Mucosa of descending colon (tissue), 3 donors: Measurements from ENCODE around the gene STING1. TPM values are rescaled to one million over a fixed set of nuclear protein-coding genes. Genes with fewer than 3 reads are reported as not detected.
A peak's percentile ranks its signal among the peaks of the same experiment; 100 is the strongest.
"Not testable (repeated sequence)": the region's sequence is repeated elsewhere in the genome, so short reads cannot be mapped to it uniquely, and the experiment has no call there.

Experiments
- ATAC-seq: fragments of 200-7000 bp; cut with Tn5 transposase; one replicate; pipeline ENCODE4 v1.9.1; 2020; ENCODE audit warnings: mild to moderate bottlenecking, moderate library complexity
- DNase-seq, 3 donors: peaks; one replicate each; pipeline ENCODE4 v3.0.0-alpha.2; 2020
- H3K36me3 ChIP-seq: fragments of 200-600 bp; one replicate; pipeline ENCODE4 v1.8.0; 2021; ENCODE audit warnings: low read depth, mild to moderate bottlenecking
- H3K4me1 ChIP-seq: fragments of 200-600 bp; one replicate; pipeline ENCODE4 v1.8.0; 2021; ENCODE audit warnings: low read depth, mild to moderate bottlenecking
- H3K4me3 ChIP-seq: fragments of 200-600 bp; one replicate; pipeline ENCODE4 v1.8.0; 2021; ENCODE audit warnings: mild to moderate bottlenecking
- H3K9me3 ChIP-seq: fragments of 200-600 bp; one replicate; pipeline ENCODE4 v1.8.0; 2021; ENCODE audit warnings: mild to moderate bottlenecking
- intact Hi-C, 2 donors: fragments of 100-400 bp; cut with DNase I in 1 of 2; cut with micrococcal nuclease in 1 of 2; formaldehyde crosslinking; loops; one replicate each; pipeline versions ENCODE4 v1.11.0 to v1.11.1; 2022; cut with DNase I, micrococcal nuclease
- long read RNA-seq, 2 donors: library from polyadenylated mRNA; unstranded; transcript quantifications; one replicate each; pipeline ENCODE4 v2.0.0, GENCODE V29; 2019 to 2021
- total RNA-seq, 3 donors: library from RNA; stranded (reverse); fragmentation: NEBNext Ultra II Directional in 2 of 3; extraction: Animal tissue kit (Norgen Biotek cat#: 25700) in 2 of 3; gene quantifications; one replicate each; pipeline versions ENCODE4 v1.2.1 to v1.2.4, GENCODE V29; 2021 to 2023
- TF ChIP-seq, protein P1 (sequence below): fragments of 200-600 bp; IDR thresholded peaks from one replicate; pipeline ENCODE4 v1.8.0; 2022; ENCODE audit warnings: antibody characterized with exemption, mild to moderate bottlenecking
- donor health status: DM: no; HTN: no; CAD: no; lungs with moderate emphysema.
- donor health status: DM: no; HTN: no; CAD: no.
- donor health status: DM: no; HTN: yes; CAD: no.

Gene STING1
- total RNA-seq, result 10 to 100 TPM; 27.0 to 63.3 (median 31.1) TPM
- long read RNA-seq, donor 1, transcript TMEM173-201 (8 exons, 1,771 nt), result major isoform, 14 of 35 reads
- long read RNA-seq, donor 1, partial matches to known transcripts, result 11 of 35 reads
- long read RNA-seq, donor 1, other reads (novel, unspliced or antisense), result 9 of 35 reads
- long read RNA-seq, donor 2, transcript TMEM173-201 (8 exons, 1,771 nt), result major isoform, 32 of 61 reads
- long read RNA-seq, donor 2, partial matches to known transcripts, result 17 of 61 reads
- long read RNA-seq, donor 2, other reads (novel, unspliced or antisense), result 11 of 61 reads

DNA sequence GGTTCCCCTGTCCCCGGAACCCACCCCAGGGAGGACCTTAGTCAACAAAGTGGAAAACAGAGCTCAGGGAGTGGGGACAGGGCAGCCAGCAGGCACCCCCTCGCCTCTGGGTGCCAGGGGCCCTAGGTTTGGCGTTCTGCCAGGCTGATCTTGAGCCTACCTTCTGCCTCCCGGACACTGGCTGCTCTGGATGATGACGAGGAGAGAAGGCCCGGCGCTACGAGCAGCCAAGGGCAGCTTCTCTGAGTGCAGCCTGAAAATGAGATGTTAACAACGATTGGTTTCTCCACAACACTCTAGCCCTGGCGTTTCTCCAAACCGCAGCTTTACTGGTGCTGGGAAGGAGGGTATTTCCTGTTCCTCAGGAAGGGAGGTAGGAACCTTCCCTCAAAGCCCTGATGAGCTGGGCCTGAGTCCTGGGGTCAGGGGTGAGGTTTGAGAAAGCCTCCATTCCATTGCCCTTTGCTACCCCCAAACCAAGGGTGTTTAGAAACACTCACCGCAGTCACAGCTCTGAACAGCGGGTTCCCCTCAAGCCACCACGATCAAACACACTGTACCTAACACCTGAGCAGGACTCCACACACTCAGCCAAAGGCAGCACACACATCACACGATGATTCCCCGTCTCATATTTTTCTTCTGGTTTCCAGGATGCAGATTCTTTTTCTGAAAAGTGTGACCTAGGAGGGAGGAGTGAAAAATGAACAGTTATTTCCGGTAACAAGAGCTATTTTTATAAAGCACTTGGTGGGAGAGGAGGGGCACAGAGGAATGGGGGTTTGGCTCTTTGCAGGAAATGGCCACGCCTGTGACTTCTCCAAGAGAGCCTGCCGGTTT lies at the start of gene STING1:
TSS of gene STING1 (minus strand) at position 709 of the 840 bp plus-strand sequence. CDS start 1,054 bp downstream, outside the sequence.
- peak; percentile 84 to 92 (median 86) for DNase-seq
- Histone ChIP-seq H3K36me3 (no peaks in the 10 kb centered on the region), H3K9me3 (no peaks in the 10 kb centered on the region), H3K4me3 (no peak within 1 kb of the TSS), H3K4me1 (peaks cover 15% of the 10 kb centered on the region)
- TF ChIP-seq, protein P1, sequence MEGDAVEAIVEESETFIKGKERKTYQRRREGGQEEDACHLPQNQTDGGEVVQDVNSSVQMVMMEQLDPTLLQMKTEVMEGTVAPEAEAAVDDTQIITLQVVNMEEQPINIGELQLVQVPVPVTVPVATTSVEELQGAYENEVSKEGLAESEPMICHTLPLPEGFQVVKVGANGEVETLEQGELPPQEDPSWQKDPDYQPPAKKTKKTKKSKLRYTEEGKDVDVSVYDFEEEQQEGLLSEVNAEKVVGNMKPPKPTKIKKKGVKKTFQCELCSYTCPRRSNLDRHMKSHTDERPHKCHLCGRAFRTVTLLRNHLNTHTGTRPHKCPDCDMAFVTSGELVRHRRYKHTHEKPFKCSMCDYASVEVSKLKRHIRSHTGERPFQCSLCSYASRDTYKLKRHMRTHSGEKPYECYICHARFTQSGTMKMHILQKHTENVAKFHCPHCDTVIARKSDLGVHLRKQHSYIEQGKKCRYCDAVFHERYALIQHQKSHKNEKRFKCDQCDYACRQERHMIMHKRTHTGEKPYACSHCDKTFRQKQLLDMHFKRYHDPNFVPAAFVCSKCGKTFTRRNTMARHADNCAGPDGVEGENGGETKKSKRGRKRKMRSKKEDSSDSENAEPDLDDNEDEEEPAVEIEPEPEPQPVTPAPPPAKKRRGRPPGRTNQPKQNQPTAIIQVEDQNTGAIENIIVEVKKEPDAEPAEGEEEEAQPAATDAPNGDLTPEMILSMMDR, result no peak
- ATAC-seq, result peak; percentile 84
- intact Hi-C loops, result no loop called here

DNA sequence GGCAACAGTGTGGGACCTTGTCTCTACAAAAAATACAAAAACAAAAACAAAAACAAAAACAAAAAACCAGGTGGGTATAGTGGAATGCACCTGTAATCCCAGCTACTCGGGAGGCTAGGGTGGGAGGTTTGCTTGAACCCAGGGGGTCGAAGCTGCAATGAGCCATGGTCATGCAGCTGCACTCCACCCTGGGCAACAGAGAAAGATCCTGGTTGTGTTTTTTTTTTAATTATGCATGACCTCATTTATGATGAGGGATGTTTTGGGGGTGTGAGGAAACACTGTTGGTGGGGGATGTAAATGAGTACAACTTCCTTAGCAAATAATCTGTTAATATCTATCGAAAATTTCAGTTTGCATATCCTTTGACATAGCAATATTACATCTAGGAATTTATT lies 49.2 kb upstream of the STING1 start:
- intact Hi-C loops, result no loop called here
- Histone ChIP-seq H3K36me3 (no peaks in the 10 kb centered on the region), H3K4me3 (no peak overlapping the region), H3K4me1 (no peaks in the 10 kb centered on the region), H3K9me3 (no peaks in the 10 kb centered on the region)
- TF ChIP-seq, protein P1, result no peak
- no peak for ATAC-seq
- DNase-seq, result no peak

DNA sequence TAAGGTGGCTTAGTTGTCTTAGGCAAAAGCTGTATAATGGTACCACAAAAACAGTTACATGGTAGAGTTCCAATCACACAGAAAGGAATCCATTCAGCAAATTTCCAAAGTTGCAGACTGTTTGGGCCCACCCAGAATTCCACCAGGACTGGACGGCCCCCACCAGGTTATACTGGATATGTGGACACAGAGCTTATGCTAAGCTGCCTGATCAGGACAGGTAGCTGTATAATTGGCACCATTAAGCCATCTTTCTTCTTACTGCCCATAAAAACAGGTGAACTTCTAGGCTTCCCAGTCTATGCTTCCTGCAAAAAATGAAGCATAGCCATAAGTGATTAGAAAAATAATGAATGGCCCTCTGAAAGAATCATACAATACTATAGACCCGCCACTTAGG lies 47.5 kb upstream of the STING1 start:
- intact Hi-C loops, H3K4me1 ChIP-seq, ATAC-seq, H3K9me3 ChIP-seq, DNase-seq, H3K4me3 ChIP-seq, H3K36me3 ChIP-seq: not testable (repeated sequence)

DNA sequence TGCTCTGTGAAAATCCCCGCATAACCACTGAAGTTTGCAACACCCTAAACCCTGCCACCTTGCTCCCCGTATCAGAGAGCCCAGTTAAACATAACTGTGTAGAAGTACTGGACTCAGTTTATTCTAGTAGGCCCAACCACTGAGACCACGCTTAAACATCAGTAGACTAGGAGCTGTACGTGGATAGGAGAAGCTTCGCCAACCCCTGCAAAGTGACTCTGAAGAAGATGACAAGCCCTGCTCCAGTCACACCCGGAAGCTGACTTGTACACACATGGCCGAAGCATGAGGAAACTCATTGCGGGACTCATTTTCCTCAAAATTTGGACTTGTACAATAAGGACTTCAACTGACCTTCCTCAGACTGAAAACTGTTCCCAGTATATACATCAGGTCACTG lies 46.1 kb upstream of the STING1 start:
- intact Hi-C loops, ATAC-seq, H3K4me3 ChIP-seq, DNase-seq, H3K36me3 ChIP-seq, H3K9me3 ChIP-seq: not testable (repeated sequence)
- peaks cover 14% of the 10 kb centered on the region for H3K4me1 ChIP-seq

DNA sequence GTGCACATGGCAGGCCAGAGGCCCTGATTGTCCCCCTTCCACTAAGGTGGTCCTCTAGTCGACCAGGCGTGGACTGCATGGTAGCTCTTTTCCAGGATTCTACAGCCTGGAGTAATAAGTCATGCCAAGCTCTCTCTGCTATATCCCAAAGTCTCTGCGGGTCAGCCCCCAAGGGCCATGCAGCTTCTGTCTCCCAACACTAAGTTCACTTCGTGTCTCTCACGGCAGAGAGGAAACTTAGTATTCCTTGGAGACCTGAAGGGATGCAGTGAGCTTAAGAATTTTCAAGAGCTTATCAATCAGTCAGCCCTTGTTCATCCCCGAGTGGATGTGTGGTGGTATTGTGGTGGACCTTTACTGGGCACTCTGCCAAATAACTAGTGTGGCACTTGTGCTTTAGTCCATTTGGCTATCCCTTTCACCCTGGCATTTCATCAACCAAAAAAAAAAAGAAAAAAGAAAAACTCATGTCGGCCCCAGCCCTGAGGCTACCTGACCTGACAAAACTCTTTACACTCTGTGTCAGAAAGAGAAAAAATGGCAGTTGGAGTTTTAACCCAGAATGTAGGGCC lies 45.4 kb upstream of the STING1 start:
- H3K4me1 ChIP-seq, result peaks cover 19% of the 10 kb centered on the region
- intact Hi-C loops, DNase-seq, ATAC-seq, H3K36me3 ChIP-seq, H3K4me3 ChIP-seq, H3K9me3 ChIP-seq: not testable (repeated sequence)

DNA sequence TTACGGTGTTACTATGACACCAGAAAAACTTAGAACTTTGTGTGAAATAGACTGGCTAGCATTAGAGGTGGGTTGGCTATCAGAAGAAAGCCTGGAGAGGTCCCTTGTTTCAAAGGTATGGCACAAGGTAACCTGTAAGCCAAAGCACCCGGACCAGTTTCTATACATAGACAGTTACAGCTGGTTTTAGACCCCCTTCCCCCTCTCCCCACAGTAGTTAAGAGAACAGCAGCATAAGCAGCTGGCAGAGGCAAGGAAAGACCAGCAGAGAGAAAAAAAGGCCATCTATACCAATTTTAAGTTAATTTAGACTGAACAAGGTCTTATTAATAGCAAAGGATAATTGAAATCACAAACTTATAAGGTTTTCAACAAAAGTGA lies 44.5 kb upstream of the STING1 start:
- intact Hi-C loops, result not testable (repeated sequence)

DNA sequence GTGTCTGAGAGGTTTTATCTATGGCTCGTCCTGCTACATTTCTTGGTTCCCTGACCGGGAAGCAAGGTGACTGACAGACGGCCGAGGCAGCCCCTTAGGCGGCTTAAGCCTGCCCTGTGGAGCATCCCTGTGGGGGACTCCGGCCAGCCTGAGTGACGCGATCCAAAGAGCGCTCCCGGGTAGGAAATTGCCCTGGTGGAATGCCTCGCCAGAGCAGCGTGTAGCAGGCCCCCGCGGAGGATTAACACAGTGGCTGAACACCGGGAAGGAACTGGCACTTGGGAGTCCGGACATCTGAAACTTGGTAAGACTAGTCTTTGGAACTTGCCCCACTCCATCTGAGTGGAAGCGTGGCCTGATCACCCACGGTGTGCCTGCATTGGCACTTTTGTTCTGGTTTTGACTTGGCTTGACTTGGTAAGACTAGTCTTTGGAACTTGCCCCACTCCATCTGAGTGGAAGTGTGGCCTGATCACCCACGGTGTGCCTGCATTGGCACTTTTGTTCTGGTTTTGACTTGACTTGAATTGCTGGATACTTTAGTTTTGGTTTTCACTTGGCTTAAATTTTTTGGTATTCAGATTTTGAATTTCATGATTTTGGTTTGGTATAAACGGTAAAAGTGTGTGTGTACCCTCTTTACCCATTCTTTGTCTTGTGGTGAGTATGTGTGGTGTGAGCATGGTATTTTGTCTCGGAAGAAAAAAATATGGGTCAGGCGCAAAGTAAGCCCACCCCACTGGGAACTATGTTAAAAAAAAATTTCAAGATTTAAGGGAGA lies 43.9 kb upstream of the STING1 start:
- intact Hi-C loops, ATAC-seq, H3K4me3 ChIP-seq, DNase-seq, H3K9me3 ChIP-seq, H3K36me3 ChIP-seq: not testable (repeated sequence)
- peaks cover 20% of the 10 kb centered on the region for H3K4me1 ChIP-seq

More for the DNA sequence above, 44.5 kb upstream of the STING1 start:
- not testable (repeated sequence) for ATAC-seq, H3K4me3 ChIP-seq, DNase-seq, H3K36me3 ChIP-seq, H3K9me3 ChIP-seq
- peaks cover 20% of the 10 kb centered on the region for H3K4me1 ChIP-seq

DNA sequence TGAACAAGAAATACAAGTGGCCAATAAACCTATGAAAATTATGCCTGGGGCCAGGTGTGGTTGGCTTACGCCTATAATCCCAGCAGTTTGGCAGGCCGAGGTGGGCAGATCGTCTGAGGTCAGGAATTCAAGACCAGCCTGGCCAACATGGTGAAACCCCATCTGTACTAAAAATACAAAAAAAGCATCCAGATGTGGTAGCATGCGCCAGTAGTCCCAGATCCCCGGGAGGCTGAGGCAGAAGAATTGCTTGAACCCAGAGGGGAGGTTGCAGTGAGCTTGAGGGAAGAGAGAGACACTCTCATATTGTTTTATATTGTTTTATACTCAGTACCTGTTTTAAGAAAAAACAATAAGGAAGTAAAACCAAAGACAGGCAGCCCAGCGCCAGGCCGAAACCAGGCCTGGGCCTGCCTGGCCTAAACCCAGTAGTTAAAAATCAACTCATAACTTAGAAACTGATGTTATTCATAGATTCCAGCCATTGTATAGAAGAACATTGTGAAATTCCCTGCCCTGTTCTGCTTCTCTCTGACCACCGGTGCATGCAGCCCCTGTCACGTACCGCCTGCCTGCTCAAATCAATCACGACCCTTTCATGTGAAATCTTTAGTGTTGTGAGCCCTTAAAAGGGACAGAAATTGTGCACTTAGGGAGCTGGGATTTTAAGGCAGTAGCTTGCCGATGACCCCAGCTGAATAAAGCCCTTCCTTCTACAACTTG lies 43.2 kb upstream of the STING1 start:
- H3K4me3 ChIP-seq, H3K9me3 ChIP-seq, H3K36me3 ChIP-seq, intact Hi-C loops: not testable (repeated sequence)
- peak; percentile 68 to 80 (median 72) for DNase-seq
- peak; percentile 91 for ATAC-seq
- H3K4me1 ChIP-seq, result peaks cover 20% of the 10 kb centered on the region
